WERI-Rb-1 (cell line): ENCODE data around the gene CAMTA1.

Experiments
- DNase-seq: peaks from one replicate; pipeline ENCODE4 v3.0.0-alpha.2; 2020
- H3K27ac ChIP-seq: fragments of 250-450 bp; sonication (Bioruptor Pico); 2 replicates; pipeline ENCODE4 v1.5.1; 2020; ENCODE audit warnings: mild to moderate bottlenecking, moderate library complexity
- H3K27me3 ChIP-seq: fragments of 250-450 bp; sonication (Bioruptor Pico); 2 replicates; pipeline ENCODE4 v1.5.1; 2021; ENCODE audit warnings: mild to moderate bottlenecking, low read depth, moderate library complexity; ENCODE audit not compliant: insufficient read depth, severe bottlenecking
- H3K36me3 ChIP-seq: fragments of 250-450 bp; sonication (Bioruptor Pico); 2 replicates; pipeline ENCODE4 v1.5.1; 2020; ENCODE audit warnings: mild to moderate bottlenecking, moderate library complexity
- H3K4me3 ChIP-seq: 2 replicates; pipeline ENCODE4 v1.5.1; 2011; ENCODE audit warnings: low read depth, mild to moderate bottlenecking, control low read depth, low read length
- H3K9me3 ChIP-seq: fragments of 250-450 bp; sonication (Bioruptor Pico); 2 replicates; pipeline ENCODE4 v1.5.1; 2021; ENCODE audit warnings: mild to moderate bottlenecking, moderate library complexity; ENCODE audit not compliant: severe bottlenecking
- CTCF ChIP-seq: IDR thresholded peaks from 2 replicates; pipeline ENCODE4 v1.5.1; 2011; ENCODE audit warnings: low read depth, mild to moderate bottlenecking, control low read depth, inconsistent platforms, low read length

Gene CAMTA1

GRCh38 chr1:6783936-6784559, 1.2 kb upstream of the CAMTA1 start:
- no peak for TF ChIP-seq CTCF
- Histone ChIP-seq H3K4me3 (peak overlapping the region; percentile 83), H3K27ac (peak overlapping the region; percentile 99), H3K36me3 (peaks cover 22% of the 10 kb centered on the region), H3K27me3 (no peaks in the 10 kb centered on the region), H3K9me3 (no peaks in the 10 kb centered on the region)
- no peak for DNase-seq

GRCh38 chr1:6784560-6785317, 515 bp upstream of the CAMTA1 start:
- Histone ChIP-seq H3K36me3 (peaks cover 22% of the 10 kb centered on the region), H3K27ac (peak overlapping the region; percentile 99), H3K9me3 (no peaks in the 10 kb centered on the region), H3K27me3 (no peaks in the 10 kb centered on the region), H3K4me3 (peak overlapping the region; percentile 83)
- DNase-seq = peak; percentile 99
- TF ChIP-seq CTCF = no peak

- Histone ChIP-seq H3K27me3 (no peaks in the 10 kb centered on the region), H3K27ac (peak overlapping the region; percentile 69), H3K36me3 (peaks cover 22% of the 10 kb centered on the region), H3K4me3 (peak overlapping the region; percentile 73), H3K9me3 (no peaks in the 10 kb centered on the region)
- peak; percentile 27 for DNase-seq
- 0 out of 2 replicates have a peak, but pooled peaks have one; percentile 16 for TF ChIP-seq CTCF
Observed at GRCh38 chr1:6785728-6786505, 663 bp downstream of the CAMTA1 start.

- TF ChIP-seq CTCF = no peak
- Histone ChIP-seq H3K9me3 (no peaks in the 10 kb centered on the region), H3K36me3 (peaks cover 26% of the 10 kb centered on the region), H3K27me3 (no peaks in the 10 kb centered on the region), H3K4me3 (no peak overlapping the region), H3K27ac (no peak overlapping the region)
- DNase-seq = no peak
Observed at GRCh38 chr1:6788946-6789345, 3.7 kb downstream of the CAMTA1 start.

- H3K27ac ChIP-seq = no peak overlapping the region
- no peaks in the 10 kb centered on the region for H3K9me3 ChIP-seq
- H3K4me3 ChIP-seq = no peak overlapping the region
- no peak for TF ChIP-seq CTCF
- H3K36me3 ChIP-seq = peaks cover 26% of the 10 kb centered on the region
- DNase-seq = no peak
- no peaks in the 10 kb centered on the region for H3K27me3 ChIP-seq
Observed at GRCh38 chr1:6790146-6790545, 4.9 kb downstream of the CAMTA1 start.
